Hepatocyte (in vitro differentiated cells): ENCODE results near the gene SLC66A1. TPM values are rescaled to one million over a fixed set of nuclear protein-coding genes. Genes with fewer than 3 reads are reported as not detected.

Experiments used
- DNase-seq: peaks from one replicate; pipeline ENCODE4 v3.0.0-alpha.2; 2016; ENCODE audit warnings: low spot score
- H2AFZ ChIP-seq: fragments of 200-600 bp; sonication (generic); 2 replicates; pipeline ENCODE4 v1.6.0; 2016; ENCODE audit warnings: antibody characterized with exemption, mild to moderate bottlenecking
- H3K27ac ChIP-seq: fragments of 200-600 bp; sonication (generic); 2 replicates; pipeline ENCODE4 v1.5.1; 2016; ENCODE audit warnings: mild to moderate bottlenecking
- H3K27me3 ChIP-seq: fragments of 200-600 bp; sonication (generic); 2 replicates; pipeline ENCODE4 v1.6.1; 2016
- H3K36me3 ChIP-seq: fragments of 200-600 bp; sonication (generic); replicated peaks from 2 replicates; pipeline ENCODE4 v1.5.1; 2016; ENCODE audit warnings: low read depth; ENCODE audit not compliant: insufficient read depth
- H3K4me1 ChIP-seq: fragments of 200-600 bp; sonication (generic); 2 replicates; pipeline ENCODE4 v1.5.1; 2016; ENCODE audit warnings: mild to moderate bottlenecking, moderate library complexity; ENCODE audit not compliant: insufficient read depth
- H3K4me2 ChIP-seq: fragments of 200-600 bp; sonication (generic); 2 replicates; pipeline ENCODE4 v1.6.0; 2016
- H3K4me3 ChIP-seq: fragments of 200-600 bp; sonication (generic); 2 replicates; pipeline ENCODE4 v1.5.1; 2016; ENCODE audit warnings: mild to moderate bottlenecking
- H3K79me2 ChIP-seq: fragments of 200-600 bp; sonication (generic); 2 replicates; pipeline ENCODE4 v1.6.0; 2017; ENCODE audit warnings: mild to moderate bottlenecking
- H3K9me2 ChIP-seq: fragments of 200-600 bp; sonication (generic); replicated peaks from 2 replicates; pipeline ENCODE4 v1.6.0; 2017; ENCODE audit warnings: mild to moderate bottlenecking; ENCODE audit not compliant: insufficient read depth
- H3K9me3 ChIP-seq: fragments of 200-600 bp; sonication (generic); 2 replicates; pipeline ENCODE4 v1.5.1; 2016; ENCODE audit warnings: low read depth, mild to moderate bottlenecking
- H4K20me1 ChIP-seq: fragments of 200-600 bp; sonication (generic); 2 replicates; pipeline ENCODE4 v1.6.0; 2016; ENCODE audit warnings: mild to moderate bottlenecking; ENCODE audit not compliant: insufficient read depth, poor library complexity, severe bottlenecking
- CTCF ChIP-seq: fragments of 200-600 bp; sonication (generic); IDR thresholded peaks from 2 replicates; pipeline ENCODE4 v1.5.1; 2016; ENCODE audit warnings: antibody characterized with exemption, mild to moderate bottlenecking; ENCODE audit not compliant: poor library complexity
- EZH2 ChIP-seq: fragments of 200-600 bp; sonication (generic); IDR thresholded peaks from 2 replicates; pipeline ENCODE4 v1.6.1; 2016; ENCODE audit warnings: antibody characterized with exemption, mild to moderate bottlenecking, borderline replicate concordance
- EZH2phosphoT487 ChIP-seq: fragments of 200-600 bp; sonication (generic); IDR thresholded peaks from one replicate; pipeline ENCODE4 v1.6.1; 2018; ENCODE audit warnings: antibody characterized with exemption, mild to moderate bottlenecking, low read depth, moderate library complexity; ENCODE audit not compliant: unreplicated experiment, severe bottlenecking
- WGBS: methylation state at CpG from one replicate; pipeline ENCODE4 v1.1.6; 2016; ENCODE audit warnings: low lambda C conversion rate; ENCODE audit errors: missing lambda C conversion rate; 5-methylcytosine and 5-hydroxymethylcytosine counted together
- polyA plus RNA-seq: library from polyadenylated mRNA; unstranded; fragments of >200 nt; fragmentation: Nextera tagmentation; extraction: Ambion mirVana; gene quantifications from 2 replicates; pipeline ENCODE4 v1.2.1, GENCODE V29; 2016
- total RNA-seq: library from RNA; depleted of rRNA; stranded (reverse); fragments of >200 nt; gene quantifications from 2 replicates; pipeline ENCODE4 v1.2.3, GENCODE V29; 2014

SLC66A1 gene
- total and polyA plus RNA-seq, 2 experiments from 2014 or later = 28.2 to 39.6 TPM

- TF ChIP-seq CTCF (no peak), EZH2phosphoT487 (no peak), EZH2 (no peak)
- H2AFZ ChIP-seq = no peak overlapping the region
- no peaks in the 10 kb centered on the region for H3K27me3 ChIP-seq
- H3K4me3 ChIP-seq = no peak overlapping the region
- H3K4me2 ChIP-seq = no peak overlapping the region
- H3K9me2 ChIP-seq = no peaks in the 10 kb centered on the region
- no peaks in the 10 kb centered on the region for H3K79me2 ChIP-seq
- H4K20me1 ChIP-seq = no peaks in the 10 kb centered on the region
- no peak for DNase-seq
- H3K27ac ChIP-seq = no peak overlapping the region
- no peaks in the 10 kb centered on the region for H3K9me3 ChIP-seq
- H3K36me3 ChIP-seq = no peaks in the 10 kb centered on the region
- WGBS = 99% methylated on average over 5 of the region's 5 CpGs
- no peaks in the 10 kb centered on the region for H3K4me1 ChIP-seq
Measured at GRCh38 chr1:19350566-19350965, 38.4 kb downstream of the SLC66A1 start.

- Histone ChIP-seq H3K27me3 (no peaks in the 10 kb centered on the region), H3K9me2 (no peaks in the 10 kb centered on the region), H4K20me1 (no peaks in the 10 kb centered on the region), H3K27ac (no peak overlapping the region), H3K4me3 (no peak overlapping the region), H2AFZ (no peak overlapping the region), H3K79me2 (no peaks in the 10 kb centered on the region), H3K4me2 (no peak overlapping the region), H3K4me1 (no peaks in the 10 kb centered on the region), H3K9me3 (no peaks in the 10 kb centered on the region), H3K36me3 (no peaks in the 10 kb centered on the region)
- DNase-seq = no peak
- WGBS = 94% methylated on average over 10 of the region's 10 CpGs
- TF ChIP-seq CTCF (no peak), EZH2 (no peak), EZH2phosphoT487 (no peak)
Measured at GRCh38 chr1:19351873-19352272, 39.7 kb downstream of the SLC66A1 start.

GRCh38 chr1:19352839-19353238 lies 40.7 kb downstream of the SLC66A1 start:
- no peaks in the 10 kb centered on the region for H3K4me1 ChIP-seq
- H2AFZ ChIP-seq = no peak overlapping the region
- H3K27ac ChIP-seq = no peak overlapping the region
- H3K27me3 ChIP-seq = no peaks in the 10 kb centered on the region
- H3K4me2 ChIP-seq = no peak overlapping the region
- TF ChIP-seq EZH2phosphoT487 = no peak
- TF ChIP-seq EZH2 = no peak
- TF ChIP-seq CTCF = no peak
- no peaks in the 10 kb centered on the region for H3K9me3 ChIP-seq
- H4K20me1 ChIP-seq = peaks cover 4% of the 10 kb centered on the region
- H3K79me2 ChIP-seq = peaks cover under 1% of the 10 kb centered on the region
- no peaks in the 10 kb centered on the region for H3K36me3 ChIP-seq
- no peak overlapping the region for H3K4me3 ChIP-seq
- no peak for DNase-seq
- H3K9me2 ChIP-seq = no peaks in the 10 kb centered on the region
- 98% methylated on average over 14 of the region's 14 CpGs for WGBS

- Histone ChIP-seq H3K36me3 (no peaks in the 10 kb centered on the region), H3K9me2 (no peaks in the 10 kb centered on the region), H3K4me1 (no peaks in the 10 kb centered on the region), H3K27ac (no peak overlapping the region), H2AFZ (no peak overlapping the region), H4K20me1 (peaks cover 6% of the 10 kb centered on the region), H3K4me3 (no peak overlapping the region), H3K79me2 (peaks cover 8% of the 10 kb centered on the region), H3K4me2 (no peak overlapping the region), H3K27me3 (no peaks in the 10 kb centered on the region), H3K9me3 (no peaks in the 10 kb centered on the region)
- no peak for TF ChIP-seq EZH2phosphoT487
- no peak for TF ChIP-seq CTCF
- no peak for TF ChIP-seq EZH2
- DNase-seq = no peak
- WGBS = 74% methylated on average over 7 of the region's 8 CpGs
Measured at GRCh38 chr1:19353596-19353995, 41.5 kb downstream of the SLC66A1 start.
